Ectodermal cell (in vitro differentiated cells): ENCODE results near the gene GALNT2.

Source experiments
- H3K27ac ChIP-seq: 2 replicates; pipeline ENCODE4 v1.7.0; 2013; ENCODE audit warnings: mild to moderate bottlenecking, low read depth, low read length; ENCODE audit not compliant: insufficient read depth, poor library complexity, severe bottlenecking
- H3K27me3 ChIP-seq: 2 replicates; pipeline ENCODE4 v1.7.0; 2013; ENCODE audit warnings: mild to moderate bottlenecking, low read length; ENCODE audit not compliant: insufficient read depth, control insufficient read depth, poor library complexity, severe bottlenecking
- H3K36me3 ChIP-seq: one replicate; pipeline ENCODE4 v1.7.0; 2013; ENCODE audit warnings: low read length; ENCODE audit not compliant: control insufficient read depth, insufficient read depth
- H3K4me1 ChIP-seq: one replicate; pipeline ENCODE4 v1.7.0; 2013; ENCODE audit warnings: low read length; ENCODE audit not compliant: control insufficient read depth, insufficient read depth
- H3K4me3 ChIP-seq: 2 replicates; pipeline ENCODE4 v1.7.0; 2013; ENCODE audit warnings: low read depth, low read length, control low read depth; ENCODE audit not compliant: insufficient read depth
- H3K9me3 ChIP-seq: 2 replicates; pipeline ENCODE4 v1.7.0; 2013; ENCODE audit warnings: mild to moderate bottlenecking, low read length, moderate library complexity; ENCODE audit not compliant: control insufficient read depth
- WGBS, 2 experiments: methylation state at CpG; one replicate each; pipeline ENCODE4 v1.1.7; 2013; ENCODE audit warnings: missing lambda C conversion rate in 2 of 2; 5-methylcytosine and 5-hydroxymethylcytosine counted together

GALNT2 gene

DNA sequence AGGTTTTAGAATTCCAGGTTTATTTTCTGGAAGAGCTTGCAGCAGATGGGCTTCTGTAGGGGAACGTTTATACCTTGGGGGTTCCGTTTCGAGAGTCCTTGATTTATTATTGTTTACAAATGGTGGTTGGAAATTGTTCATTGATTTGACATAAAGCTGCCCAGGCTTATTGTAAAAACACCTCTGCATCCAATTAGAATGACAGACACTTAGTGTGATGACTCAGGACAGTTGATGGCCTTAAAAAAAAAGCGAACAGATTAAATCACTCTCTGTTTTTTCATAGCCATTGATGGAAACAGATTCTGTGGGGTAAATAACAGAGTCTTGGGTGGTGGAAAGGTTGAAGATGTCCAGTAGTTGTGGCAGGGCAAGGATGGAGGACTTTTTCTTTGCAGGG lies 35.4 kb downstream of the GALNT2 start:
- H3K9me3 ChIP-seq = no peaks in the 10 kb centered on the region
- H3K27me3 ChIP-seq = no peaks in the 10 kb centered on the region
- no peaks in the 10 kb centered on the region for H3K36me3 ChIP-seq
- 91 to 95% methylated on average over 4 of the region's 4 CpGs for WGBS, 2 experiments
- H3K4me3 ChIP-seq = no peak overlapping the region
- peaks cover 38% of the 10 kb centered on the region for H3K4me1 ChIP-seq
- no peak overlapping the region for H3K27ac ChIP-seq

DNA sequence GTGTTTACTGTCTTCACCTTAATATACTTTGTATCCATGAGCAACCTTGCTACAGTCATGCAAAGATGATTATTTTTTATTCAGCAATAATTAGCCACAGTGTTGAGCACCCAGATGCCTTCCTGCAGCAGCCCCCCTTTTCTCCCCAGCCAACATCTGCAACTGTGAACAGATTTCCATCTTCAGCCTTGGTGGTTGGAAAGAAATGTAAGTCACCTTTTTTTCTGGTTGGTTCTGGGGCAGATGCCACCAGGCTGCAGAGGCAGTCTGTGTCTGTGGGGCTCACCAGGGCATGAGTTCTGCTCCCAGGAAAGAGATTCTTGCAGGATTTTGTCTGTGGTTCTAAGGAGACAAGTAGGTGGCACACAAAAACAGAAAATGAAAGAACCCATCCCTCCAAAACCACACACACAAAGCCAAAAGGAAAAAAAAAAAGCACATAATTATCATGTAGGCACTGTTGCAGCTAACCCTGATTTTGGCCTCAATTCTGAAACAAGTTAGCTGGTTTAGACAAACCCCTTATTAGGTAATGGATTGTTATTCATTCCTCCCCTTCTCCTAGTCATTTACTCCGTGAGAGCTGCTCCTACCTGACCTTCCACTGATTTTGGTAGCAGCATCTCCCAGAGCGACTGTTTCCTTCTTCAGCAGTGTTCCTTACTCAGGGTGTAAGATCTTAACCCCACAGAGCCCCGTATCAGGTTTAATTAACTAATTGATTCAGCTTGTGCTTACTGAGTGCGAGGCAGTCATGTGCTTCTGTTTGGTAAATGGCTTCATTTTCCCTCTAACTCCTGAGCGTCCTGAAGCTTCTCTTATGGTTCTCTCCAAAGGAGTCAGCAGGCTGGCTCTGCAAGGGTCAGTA lies 36.5 kb downstream of the GALNT2 start:
- no peaks in the 10 kb centered on the region for H3K36me3 ChIP-seq
- H3K4me1 ChIP-seq = peaks cover 38% of the 10 kb centered on the region
- no peaks in the 10 kb centered on the region for H3K9me3 ChIP-seq
- H3K27ac ChIP-seq = no peak overlapping the region
- WGBS, 2 experiments = 75 to 80% methylated on average over 5 of the region's 5 CpGs
- no peak overlapping the region for H3K4me3 ChIP-seq
- no peaks in the 10 kb centered on the region for H3K27me3 ChIP-seq

DNA sequence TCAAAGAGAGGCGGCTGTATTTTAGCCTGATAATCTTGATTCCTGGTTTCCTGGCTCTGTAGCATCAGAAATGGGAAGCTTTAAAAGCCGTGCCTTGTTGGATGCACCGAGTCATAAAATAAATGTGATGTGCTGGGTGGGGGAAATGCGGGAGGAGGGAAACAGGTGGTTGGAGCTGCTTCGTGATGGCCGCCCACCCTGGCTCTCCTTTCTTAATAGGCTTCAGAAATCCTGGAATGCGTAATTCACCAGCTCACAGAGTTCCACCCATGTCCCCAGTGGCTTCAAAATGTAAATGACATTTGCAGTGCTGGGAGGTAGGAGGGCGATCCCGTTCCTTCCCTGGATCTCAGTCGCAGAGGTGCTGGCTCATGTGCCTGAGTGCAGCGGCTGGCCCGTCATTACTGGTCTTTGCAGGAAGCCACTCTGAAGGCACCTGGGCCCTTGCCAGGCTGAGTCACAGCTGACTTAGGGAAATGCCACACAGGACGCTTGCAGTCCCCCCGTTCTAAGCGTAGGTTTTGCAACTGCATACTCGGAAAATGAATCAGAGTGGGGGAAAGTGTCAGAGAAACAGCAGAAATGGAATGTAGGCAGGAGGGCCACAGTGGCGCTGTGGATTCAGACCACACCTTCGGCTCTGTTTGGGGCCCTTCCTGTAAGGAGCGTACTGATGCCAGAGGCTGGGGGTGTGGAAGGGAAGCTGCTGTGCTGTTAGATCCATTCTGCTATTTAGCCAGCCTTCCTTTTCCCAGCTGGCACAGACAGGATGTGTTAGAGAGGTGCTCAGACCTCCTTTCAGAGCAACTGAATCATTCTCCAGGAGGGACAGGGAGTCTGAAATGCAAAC lies 37.6 kb downstream of the GALNT2 start:
- no peaks in the 10 kb centered on the region for H3K27me3 ChIP-seq
- H3K36me3 ChIP-seq = no peaks in the 10 kb centered on the region
- no peak overlapping the region for H3K27ac ChIP-seq
- WGBS, 2 experiments = 64 to 71% methylated on average over 19 of the region's 19 CpGs
- no peaks in the 10 kb centered on the region for H3K9me3 ChIP-seq
- no peak overlapping the region for H3K4me3 ChIP-seq
- peaks cover 39% of the 10 kb centered on the region for H3K4me1 ChIP-seq

DNA sequence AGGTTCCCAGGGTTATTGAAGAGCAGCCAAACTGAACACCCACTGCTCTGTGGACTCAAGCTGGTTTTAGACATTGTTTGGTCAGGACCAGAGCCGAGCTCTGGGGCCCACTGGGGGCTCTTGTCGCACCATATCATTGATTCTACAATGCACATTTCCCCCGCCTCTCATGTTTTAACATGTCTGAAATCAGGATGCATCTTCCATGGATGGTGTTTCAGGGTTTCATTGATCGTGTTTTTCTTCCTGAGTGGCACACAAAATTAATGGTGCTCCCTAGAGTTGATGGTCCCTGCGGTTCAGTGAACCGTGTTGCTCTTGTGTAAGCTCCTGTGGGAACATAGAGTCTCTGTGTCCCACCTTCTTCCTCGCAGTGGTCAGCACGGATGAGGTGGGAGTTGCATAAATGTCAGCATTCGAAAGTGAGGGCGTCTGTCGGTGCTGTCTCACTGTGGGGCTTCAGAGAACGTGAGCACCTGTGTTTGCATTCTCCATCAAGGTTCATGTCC lies 38.3 kb downstream of the GALNT2 start:
- Histone ChIP-seq H3K36me3 (no peaks in the 10 kb centered on the region), H3K4me3 (no peak overlapping the region), H3K27me3 (no peaks in the 10 kb centered on the region), H3K4me1 (peaks cover 45% of the 10 kb centered on the region), H3K27ac (no peak overlapping the region), H3K9me3 (no peaks in the 10 kb centered on the region)
- 86 to 87% methylated on average over 12 of the region's 12 CpGs for WGBS, 2 experiments

DNA sequence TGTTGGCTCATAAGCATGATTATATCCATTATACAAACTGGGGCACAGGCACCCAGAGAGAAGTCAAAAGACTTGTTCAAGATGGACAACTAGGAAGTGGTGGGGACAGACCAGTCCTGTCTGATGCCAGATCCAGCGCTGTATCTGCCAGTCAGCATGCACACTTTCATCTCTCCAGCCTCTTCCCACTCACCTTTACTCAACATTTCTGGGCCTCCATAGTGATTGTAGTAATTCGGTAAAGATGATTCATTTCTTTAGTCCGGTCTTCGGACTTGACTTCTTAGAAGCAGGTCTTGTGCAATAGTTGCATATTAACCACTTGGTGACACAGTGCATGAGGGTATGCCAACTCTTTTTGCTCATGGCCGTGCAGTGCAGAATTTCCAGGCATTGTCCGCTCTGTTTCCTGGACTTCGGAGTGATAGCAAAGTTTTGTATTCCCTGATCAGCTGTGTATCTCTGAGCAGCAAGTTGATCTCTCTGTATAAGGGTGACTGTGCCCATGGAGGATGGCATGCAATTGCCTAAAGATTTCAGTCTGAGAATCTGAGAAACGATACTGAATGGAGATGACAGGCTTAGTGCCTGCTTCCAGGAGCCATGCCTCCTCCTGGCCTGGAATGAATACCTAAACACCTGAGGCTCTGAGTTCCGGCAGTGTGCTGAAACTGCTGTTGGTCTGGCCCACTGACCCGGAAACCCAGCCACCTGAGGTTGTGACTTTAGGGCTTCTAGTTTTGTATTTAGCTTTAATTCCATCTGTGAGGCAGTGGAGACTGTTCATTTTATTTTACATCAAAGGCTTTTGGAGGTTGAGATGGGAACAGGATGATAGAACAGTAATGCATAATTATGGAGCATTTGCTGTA lies 39.0 kb downstream of the GALNT2 start:
- Histone ChIP-seq H3K4me1 (peaks cover 52% of the 10 kb centered on the region), H3K27ac (no peak overlapping the region), H3K36me3 (no peaks in the 10 kb centered on the region), H3K27me3 (no peaks in the 10 kb centered on the region), H3K9me3 (no peaks in the 10 kb centered on the region), H3K4me3 (no peak overlapping the region)
- 93% methylated on average over 10 of the region's 10 CpGs for WGBS, 2 experiments

DNA sequence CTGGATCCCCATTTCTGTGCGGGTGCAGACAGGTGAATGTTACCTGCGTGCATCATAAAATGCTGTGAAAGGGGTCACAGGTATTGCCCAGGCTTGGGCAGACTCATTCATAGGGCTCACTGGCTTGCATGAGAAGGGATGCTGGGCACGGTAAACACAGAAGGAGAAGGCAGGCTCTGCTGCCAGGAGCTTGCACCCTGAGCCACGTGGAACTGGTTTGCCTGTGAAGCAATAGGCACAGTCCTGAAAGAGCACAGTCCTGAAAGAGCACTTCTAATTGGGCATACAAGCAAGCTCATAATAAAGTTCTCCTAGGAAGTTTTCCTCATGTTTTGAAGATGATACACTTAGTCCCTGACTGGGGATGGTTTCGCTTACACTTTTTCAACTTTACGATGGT lies 40.9 kb downstream of the GALNT2 start:
- Histone ChIP-seq H3K9me3 (no peaks in the 10 kb centered on the region), H3K27me3 (no peaks in the 10 kb centered on the region), H3K27ac (no peak overlapping the region), H3K4me3 (no peak overlapping the region), H3K36me3 (no peaks in the 10 kb centered on the region), H3K4me1 (peaks cover 60% of the 10 kb centered on the region)
- 85 to 89% methylated on average over 6 of the region's 6 CpGs for WGBS, 2 experiments

DNA sequence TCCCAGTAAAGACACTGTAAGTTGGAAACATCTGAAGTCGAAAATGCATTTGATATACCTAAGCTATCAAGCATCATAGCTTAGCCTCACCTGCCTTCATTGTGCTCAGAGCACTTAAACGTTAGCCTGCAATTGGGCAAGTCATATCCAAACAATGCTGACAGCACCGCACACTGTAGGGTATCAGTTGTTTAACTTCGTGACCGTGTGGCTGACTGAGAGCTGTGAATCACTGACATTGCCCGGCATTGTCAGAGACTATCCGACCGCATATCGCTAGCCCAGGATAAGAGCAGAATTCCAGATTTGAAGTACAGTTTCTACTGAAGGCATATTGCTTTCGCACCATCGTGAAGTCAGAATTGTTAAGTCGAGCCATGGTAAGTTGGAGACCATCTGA lies 41.5 kb downstream of the GALNT2 start:
- H3K4me1 ChIP-seq = peaks cover 61% of the 10 kb centered on the region
- no peaks in the 10 kb centered on the region for H3K27me3 ChIP-seq
- WGBS, 2 experiments = 94 to 95% methylated on average over 12 of the region's 12 CpGs
- no peak overlapping the region for H3K27ac ChIP-seq
- H3K36me3 ChIP-seq = no peaks in the 10 kb centered on the region
- no peak overlapping the region for H3K4me3 ChIP-seq
- H3K9me3 ChIP-seq = no peaks in the 10 kb centered on the region

DNA sequence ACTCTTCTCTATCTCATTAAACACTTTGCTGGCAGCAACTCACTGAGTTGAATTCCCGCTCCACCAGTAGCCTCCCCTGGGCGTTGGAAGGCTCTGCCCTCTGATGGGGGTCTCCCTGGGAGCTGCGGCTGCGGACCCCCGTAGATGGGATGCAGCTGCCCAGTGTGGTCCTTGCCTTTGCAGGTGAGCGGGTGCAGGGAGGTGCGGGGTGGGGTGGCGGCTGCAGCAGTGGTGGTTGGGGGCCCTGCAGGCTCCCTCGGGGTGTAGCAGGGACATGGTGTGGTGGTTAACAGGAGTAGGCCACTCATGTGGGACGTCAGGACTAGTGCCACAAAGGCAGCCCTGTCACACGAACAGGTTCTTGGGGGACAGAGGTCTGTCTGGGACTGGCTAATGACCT lies 42.0 kb downstream of the GALNT2 start:
- WGBS, 2 experiments = 94 to 95% methylated on average over 11 of the region's 11 CpGs
- no peaks in the 10 kb centered on the region for H3K9me3 ChIP-seq
- H3K36me3 ChIP-seq = no peaks in the 10 kb centered on the region
- peaks cover 61% of the 10 kb centered on the region for H3K4me1 ChIP-seq
- H3K4me3 ChIP-seq = no peak overlapping the region
- no peak overlapping the region for H3K27ac ChIP-seq
- no peaks in the 10 kb centered on the region for H3K27me3 ChIP-seq

DNA sequence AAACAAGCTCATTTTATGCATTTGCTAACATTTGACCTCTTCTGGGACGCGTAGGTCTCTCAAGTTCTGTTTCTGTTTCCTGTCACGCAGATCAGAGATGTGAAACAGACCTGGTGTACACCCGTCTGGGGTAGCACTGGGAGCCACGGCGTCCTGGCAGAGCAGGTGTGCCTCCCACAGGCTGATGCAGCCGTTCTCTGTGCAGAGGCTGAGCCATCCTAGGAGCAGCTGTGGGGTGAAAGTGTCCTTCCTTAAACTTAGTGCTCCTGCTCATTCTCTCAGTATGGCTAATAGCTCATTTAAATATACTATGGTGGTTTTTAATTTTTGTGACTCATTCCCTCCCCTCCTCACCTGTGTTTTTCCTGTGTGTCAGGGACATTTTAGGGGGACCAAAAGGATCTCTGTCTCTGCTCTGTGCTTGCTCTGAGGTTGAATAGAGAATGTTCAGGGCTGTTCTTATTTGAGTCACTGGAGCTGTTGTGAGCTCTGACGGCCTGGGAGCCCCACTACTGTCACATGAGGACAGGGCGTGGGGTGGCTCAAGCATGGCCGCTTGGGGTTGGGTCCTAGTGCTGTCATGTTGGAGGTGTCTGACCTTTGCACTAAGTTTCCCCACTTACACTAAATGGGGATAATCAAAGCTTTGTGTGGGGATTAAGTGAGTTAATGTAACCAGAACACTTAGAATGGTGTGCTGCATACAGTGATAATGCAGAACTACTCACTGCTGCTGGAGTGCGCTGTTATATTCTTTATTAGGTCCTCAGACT lies 43.0 kb downstream of the GALNT2 start:
- Histone ChIP-seq H3K4me1 (peaks cover 53% of the 10 kb centered on the region), H3K27me3 (no peaks in the 10 kb centered on the region), H3K9me3 (no peaks in the 10 kb centered on the region), H3K4me3 (no peak overlapping the region), H3K36me3 (no peaks in the 10 kb centered on the region), H3K27ac (no peak overlapping the region)
- 71 to 75% methylated on average over 11 of the region's 11 CpGs for WGBS, 2 experiments
